Measurements from ENCODE around the gene MYO9B.
"Not testable (repeated sequence)": the region's sequence is repeated elsewhere in the genome, so short reads cannot be mapped to it uniquely, and the experiment has no call there.

The MYO9B gene

DNA sequence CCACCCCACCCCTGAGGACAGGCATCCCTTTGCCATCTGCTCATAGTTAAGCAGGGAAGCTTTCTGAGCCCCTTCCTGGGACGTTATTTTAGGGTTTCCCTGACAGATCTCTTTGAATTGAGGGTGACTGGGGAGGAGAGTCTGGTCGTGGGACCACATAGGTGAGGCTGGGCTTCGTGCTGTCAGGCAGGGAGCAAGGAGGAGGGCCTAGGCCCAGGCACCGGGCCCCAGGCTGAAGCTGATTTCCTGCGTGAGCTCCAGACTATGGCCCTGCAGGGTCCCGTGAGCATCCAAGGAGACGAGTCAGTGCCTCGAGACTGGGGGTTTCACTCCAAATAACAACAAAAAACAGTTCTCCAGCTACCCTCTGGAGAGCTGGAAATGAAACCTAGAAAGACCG, 60.4 kb downstream of the MYO9B start:
- TF ChIP-seq, protein P1, sequence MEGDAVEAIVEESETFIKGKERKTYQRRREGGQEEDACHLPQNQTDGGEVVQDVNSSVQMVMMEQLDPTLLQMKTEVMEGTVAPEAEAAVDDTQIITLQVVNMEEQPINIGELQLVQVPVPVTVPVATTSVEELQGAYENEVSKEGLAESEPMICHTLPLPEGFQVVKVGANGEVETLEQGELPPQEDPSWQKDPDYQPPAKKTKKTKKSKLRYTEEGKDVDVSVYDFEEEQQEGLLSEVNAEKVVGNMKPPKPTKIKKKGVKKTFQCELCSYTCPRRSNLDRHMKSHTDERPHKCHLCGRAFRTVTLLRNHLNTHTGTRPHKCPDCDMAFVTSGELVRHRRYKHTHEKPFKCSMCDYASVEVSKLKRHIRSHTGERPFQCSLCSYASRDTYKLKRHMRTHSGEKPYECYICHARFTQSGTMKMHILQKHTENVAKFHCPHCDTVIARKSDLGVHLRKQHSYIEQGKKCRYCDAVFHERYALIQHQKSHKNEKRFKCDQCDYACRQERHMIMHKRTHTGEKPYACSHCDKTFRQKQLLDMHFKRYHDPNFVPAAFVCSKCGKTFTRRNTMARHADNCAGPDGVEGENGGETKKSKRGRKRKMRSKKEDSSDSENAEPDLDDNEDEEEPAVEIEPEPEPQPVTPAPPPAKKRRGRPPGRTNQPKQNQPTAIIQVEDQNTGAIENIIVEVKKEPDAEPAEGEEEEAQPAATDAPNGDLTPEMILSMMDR (IDR thresholded peaks at IDR 0.05), result no peak
- no peak for DNase-seq (ENCODE audit: low spot score)
- peak overlapping the region; percentile 60 for H3K4me3 ChIP-seq

GRCh38 chr19:17136617-17137016, 61.0 kb downstream of the MYO9B start:
- Histone ChIP-seq H3K27ac (peak overlapping the region; percentile 95 to 98), H3K4me3 (no peak overlapping the region)
- no peak for DNase-seq (ENCODE audit: low spot score)
- TF ChIP-seq, protein P1 (IDR thresholded peaks at IDR 0.05), result no peak

More for the DNA sequence above, 60.4 kb downstream of the MYO9B start:
- H3K27ac ChIP-seq, result peak overlapping the region; percentile 95 to 98

DNA sequence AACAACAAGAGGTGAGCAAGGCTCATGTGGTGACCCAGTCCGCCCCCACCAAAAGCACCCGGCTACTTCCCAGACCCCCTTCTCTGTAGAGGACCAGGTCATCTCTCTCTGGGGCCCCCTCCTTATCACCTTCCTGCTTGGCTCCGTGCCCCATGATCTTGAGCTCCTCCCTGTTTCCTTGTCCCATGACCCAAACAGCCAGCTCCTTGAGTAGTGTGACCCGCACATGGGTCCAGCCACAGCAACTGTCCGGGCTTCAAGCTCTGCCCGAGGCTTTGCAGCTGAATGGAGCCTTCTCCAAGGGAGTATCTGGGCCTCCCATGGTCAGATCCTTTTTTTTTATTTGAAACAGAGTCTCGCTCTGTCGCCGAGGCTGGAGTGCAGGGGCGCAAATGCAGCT, 61.8 kb downstream of the MYO9B start:
- DNase-seq (ENCODE audit: low spot score), result no peak
- TF ChIP-seq, protein P1 (IDR thresholded peaks at IDR 0.05), result no peak
- peak overlapping the region in 1 of 2 donors; percentile 61 for H3K27ac ChIP-seq
- H3K4me3 ChIP-seq, result no peak overlapping the region

GRCh38 chr19:17138052-17138846, 62.7 kb downstream of the MYO9B start:
- not testable (repeated sequence) for H3K4me3 ChIP-seq; DNase-seq (ENCODE audit: low spot score)
- peak overlapping the region; percentile 21 to 50 for H3K27ac ChIP-seq

- H3K27ac ChIP-seq, result peak overlapping the region; percentile 36 to 50
- TF ChIP-seq, protein P1 (IDR thresholded peaks at IDR 0.05), result no peak
- no peak for DNase-seq (ENCODE audit: low spot score)
- no peak overlapping the region for H3K4me3 ChIP-seq
Measured at GRCh38 chr19:17138937-17139598, 63.5 kb downstream of the MYO9B start.

DNA sequence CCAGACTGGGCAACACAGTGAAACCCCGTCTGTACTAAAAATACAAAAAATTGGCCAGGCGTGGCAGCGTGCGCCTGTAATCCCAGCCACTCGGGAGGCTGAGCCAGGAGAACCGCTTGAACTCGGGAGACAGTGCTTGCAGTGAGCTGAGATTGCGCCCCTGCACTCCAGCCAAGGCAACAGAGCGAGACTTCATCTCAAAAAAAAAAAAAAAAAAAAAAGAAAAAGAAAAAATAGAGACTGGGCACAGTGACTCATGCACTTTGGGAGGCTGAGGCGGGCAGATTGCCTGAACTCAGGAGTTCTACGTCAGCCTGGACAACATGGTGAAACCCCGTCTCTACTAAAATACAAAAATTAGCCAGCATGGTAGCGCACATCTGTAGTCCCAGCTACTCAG, 69.2 kb downstream of the MYO9B start:
- H3K4me3 ChIP-seq; DNase-seq (ENCODE audit: low spot score): not testable (repeated sequence)
- H3K27ac ChIP-seq, result peak overlapping the region; percentile 74 to 83

GRCh38 chr19:17145546-17146497, 70.2 kb downstream of the MYO9B start:
- H3K27ac ChIP-seq, result peak overlapping the region; percentile 74 to 83

More at GRCh38 chr19:17145546-17146497, 70.2 kb downstream of the MYO9B start:
- H3K4me3 ChIP-seq, result no peak overlapping the region
- no peak for DNase-seq (ENCODE audit: low spot score)
- TF ChIP-seq, protein P1 (IDR thresholded peaks at IDR 0.05), result no peak

Measured in coronary artery (tissue), 2 donors.